A673 (cell line): Measurements from ENCODE around the gene CLCNKA. TPM values are rescaled to one million over a fixed set of nuclear protein-coding genes. Genes with fewer than 3 reads are reported as not detected.

Experiments
- BruUV-seq: library from RNA; stranded (reverse); fragments of 400-500 nt; replicated peaks from 2 replicates; lab custom pipeline; 2021; lab: Mats Ljungman, UMichigan
- CTCF ChIA-PET: fragments of 300-600 bp; sonication (Branson Sonifier 250); formaldehyde crosslinking; loops from one replicate; lab custom pipeline; 2022; ENCODE audit warnings: antibody characterized with exemption; lab: Charles Lee
- POLR2A ChIA-PET: fragments of 300-600 bp; sonication (Branson Sonifier 250); formaldehyde crosslinking; loops from one replicate; lab custom pipeline; 2022; ENCODE audit warnings: antibody characterized with exemption; ENCODE audit not compliant: low non-redundant PET; lab: Charles Lee
- DNase-seq: peaks from one replicate; pipeline ENCODE4 v3.0.0-alpha.2; 2015; ENCODE audit warnings: low spot score
- H3K27ac ChIP-seq: fragments of 200-600 bp; sonication (generic); 2 replicates; pipeline ENCODE4 v1.5.1; 2016; ENCODE audit warnings: mixed run types, low read depth, mild to moderate bottlenecking, mixed read lengths, antibody characterized with exemption, low read length; ENCODE audit not compliant: poor library complexity, severe bottlenecking
- H3K27me3 ChIP-seq: fragments of 200-600 bp; sonication (generic); replicated peaks from 2 replicates; pipeline ENCODE4 v1.6.1; 2017; ENCODE audit warnings: mixed run types, low read depth, mild to moderate bottlenecking, mixed read lengths, antibody characterized with exemption, low read length; ENCODE audit not compliant: insufficient read depth, poor library complexity
- H3K36me3 ChIP-seq: fragments of 200-600 bp; sonication (generic); 2 replicates; pipeline ENCODE4 v1.6.1; 2016; ENCODE audit warnings: mixed run types, mild to moderate bottlenecking, mixed read lengths, antibody characterized with exemption, low read length; ENCODE audit not compliant: insufficient read depth, poor library complexity, severe bottlenecking
- H3K4me1 ChIP-seq: fragments of 200-600 bp; sonication (generic); 2 replicates; pipeline ENCODE4 v1.6.1; 2017; ENCODE audit warnings: mixed run types, mild to moderate bottlenecking, mixed read lengths, antibody characterized with exemption, low read length; ENCODE audit not compliant: insufficient read depth, poor library complexity, severe bottlenecking
- H3K4me3 ChIP-seq: fragments of 200-600 bp; sonication (generic); 2 replicates; pipeline ENCODE4 v1.5.1; 2016; ENCODE audit warnings: low read depth, mixed run types, mild to moderate bottlenecking, mixed read lengths, low read length; ENCODE audit not compliant: poor library complexity, severe bottlenecking
- H3K9me3 ChIP-seq: fragments of 200-600 bp; sonication (generic); 2 replicates; pipeline ENCODE4 v1.6.1; 2016; ENCODE audit warnings: mixed run types, low read depth, mild to moderate bottlenecking, mixed read lengths, antibody characterized with exemption, low read length; ENCODE audit not compliant: poor library complexity, severe bottlenecking
- EZH2 ChIP-seq: fragments of 200-600 bp; sonication (generic); IDR thresholded peaks from 2 replicates; pipeline ENCODE4 v1.6.1; 2017; ENCODE audit warnings: borderline replicate concordance, low read depth, mild to moderate bottlenecking, mixed read lengths, antibody characterized with exemption, low read length; ENCODE audit not compliant: poor library complexity, severe bottlenecking
- intact Hi-C: fragments of 100-400 bp; cut with micrococcal nuclease; formaldehyde crosslinking; loops from one replicate; pipeline ENCODE4 v1.10.0; 2022; ENCODE audit not compliant: unreplicated experiment
- total RNA-seq: library from RNA; stranded (reverse); gene quantifications from 2 replicates; pipeline ENCODE4 v1.2.3, GENCODE V29; 2021
- TF ChIP-seq, protein P1 (sequence below): fragments of 300-800, 200-600 bp; sonication (generic); conservative IDR thresholded peaks from 2 replicates; pipeline ENCODE4 v1.5.1; 2017; ENCODE audit warnings: low read depth, mild to moderate bottlenecking, antibody characterized with exemption, low read length, moderate library complexity, mixed read lengths

CLCNKA gene
- total RNA-seq, 1 experiment from 2014 or later: not detected

DNA sequence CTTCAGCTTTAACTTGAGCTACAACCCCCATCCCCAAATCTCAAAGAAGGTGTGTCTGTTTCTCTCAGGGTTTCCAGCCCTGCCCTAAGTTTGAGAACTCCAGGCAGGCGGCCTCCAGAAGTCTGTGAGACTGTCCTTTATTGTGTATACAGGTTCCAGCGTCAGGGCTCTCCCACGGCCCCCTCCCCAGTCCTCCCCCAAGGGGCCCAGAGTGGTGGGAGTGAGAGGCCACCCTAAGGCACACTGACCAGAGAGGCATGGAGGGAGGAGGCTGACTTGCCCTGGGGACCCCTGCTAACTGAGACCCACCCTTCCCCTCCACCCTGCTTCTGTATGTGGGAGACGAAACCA lies 8.0 kb upstream of the CLCNKA start:
- ChIA-PET CTCF (no interaction called here), POLR2A (no interaction called here)
- no peaks in the 10 kb centered on the region for H3K36me3 ChIP-seq
- intact Hi-C loops: no loop called here
- H3K4me3 ChIP-seq: no peak overlapping the region
- no peaks in the 10 kb centered on the region for H3K9me3 ChIP-seq
- TF ChIP-seq EZH2: no peak
- TF ChIP-seq, protein P1, sequence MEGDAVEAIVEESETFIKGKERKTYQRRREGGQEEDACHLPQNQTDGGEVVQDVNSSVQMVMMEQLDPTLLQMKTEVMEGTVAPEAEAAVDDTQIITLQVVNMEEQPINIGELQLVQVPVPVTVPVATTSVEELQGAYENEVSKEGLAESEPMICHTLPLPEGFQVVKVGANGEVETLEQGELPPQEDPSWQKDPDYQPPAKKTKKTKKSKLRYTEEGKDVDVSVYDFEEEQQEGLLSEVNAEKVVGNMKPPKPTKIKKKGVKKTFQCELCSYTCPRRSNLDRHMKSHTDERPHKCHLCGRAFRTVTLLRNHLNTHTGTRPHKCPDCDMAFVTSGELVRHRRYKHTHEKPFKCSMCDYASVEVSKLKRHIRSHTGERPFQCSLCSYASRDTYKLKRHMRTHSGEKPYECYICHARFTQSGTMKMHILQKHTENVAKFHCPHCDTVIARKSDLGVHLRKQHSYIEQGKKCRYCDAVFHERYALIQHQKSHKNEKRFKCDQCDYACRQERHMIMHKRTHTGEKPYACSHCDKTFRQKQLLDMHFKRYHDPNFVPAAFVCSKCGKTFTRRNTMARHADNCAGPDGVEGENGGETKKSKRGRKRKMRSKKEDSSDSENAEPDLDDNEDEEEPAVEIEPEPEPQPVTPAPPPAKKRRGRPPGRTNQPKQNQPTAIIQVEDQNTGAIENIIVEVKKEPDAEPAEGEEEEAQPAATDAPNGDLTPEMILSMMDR: no peak
- no peaks in the 10 kb centered on the region for H3K27me3 ChIP-seq
- no peak overlapping the region for H3K27ac ChIP-seq
- H3K4me1 ChIP-seq: peaks cover 10% of the 10 kb centered on the region
- no TSS peak for BruUV-seq
- no peak for DNase-seq

- no peak overlapping the region for H3K27ac ChIP-seq
These were observed 7.0 kb upstream of the CLCNKA start for GRCh38 chr1:16014509-16015482.

GRCh38 chr1:16015491-16015890 lies 6.3 kb upstream of the CLCNKA start:
- Histone ChIP-seq H3K27me3 (no peaks in the 10 kb centered on the region), H3K36me3 (no peaks in the 10 kb centered on the region), H3K9me3 (no peaks in the 10 kb centered on the region), H3K4me1 (peaks cover 10% of the 10 kb centered on the region), H3K27ac (no peak overlapping the region), H3K4me3 (no peak overlapping the region)
- TF ChIP-seq EZH2: no peak
- TF ChIP-seq, protein P1: no peak
- CTCF ChIA-PET: no interaction called here
- no peak for DNase-seq
- POLR2A ChIA-PET: no interaction called here
- BruUV-seq: no TSS peak
- intact Hi-C loops: no loop called here

More at GRCh38 chr1:16014509-16015482, 7.0 kb upstream of the CLCNKA start:
- BruUV-seq: no TSS peak
- H3K27me3 ChIP-seq: no peaks in the 10 kb centered on the region
- no peaks in the 10 kb centered on the region for H3K9me3 ChIP-seq
- peaks cover 10% of the 10 kb centered on the region for H3K4me1 ChIP-seq
- H3K36me3 ChIP-seq: no peaks in the 10 kb centered on the region
- DNase-seq: no peak
- TF ChIP-seq EZH2: no peak
- TF ChIP-seq, protein P1: no peak
- intact Hi-C loops: no loop called here
- CTCF ChIA-PET: no interaction called here
- POLR2A ChIA-PET: no interaction called here
- no peak overlapping the region for H3K4me3 ChIP-seq
